ENCODE results near the gene CARS1. TPM values are rescaled to one million over a fixed set of nuclear protein-coding genes. Genes with fewer than 3 reads are reported as not detected.
A peak's percentile ranks its signal among the peaks of the same experiment; 100 is the strongest.

Gene CARS1
- total RNA-seq, 2 donors from 2014 or later: 43.2 to 56.2 TPM

GRCh38 chr11:3091081-3091845, 34.0 kb upstream of the CARS1 start:
- intact Hi-C loops (cut with DNase I, micrococcal nuclease): loop anchor here (2.0 to 5.0 kb wide), 2 partner anchors 54 kb away; no protein-coding TSS in a partner anchor
- DNase-seq (no peak), ATAC-seq (no peak)

- ATAC-seq: no peak
- no peak for DNase-seq
- intact Hi-C loops (cut with DNase I, micrococcal nuclease): loop anchor here (2.0 to 5.0 kb wide), 2 partner anchors 53 kb away; no protein-coding TSS in a partner anchor
Observed at GRCh38 chr11:3090096-3090901, 33.1 kb upstream of the CARS1 start.

- ATAC-seq: no peak
- no peak for DNase-seq
- intact Hi-C loops (cut with DNase I, micrococcal nuclease): loop anchor here (2.0 to 5.0 kb wide), 2 partner anchors 52 to 53 kb away; no protein-coding TSS in a partner anchor
Observed at GRCh38 chr11:3089236-3090061, 32.2 kb upstream of the CARS1 start.

GRCh38 chr11:3088806-3089205, 31.6 kb upstream of the CARS1 start:
- ATAC-seq: no peak
- DNase-seq: no peak
- intact Hi-C loops (cut with DNase I, micrococcal nuclease): no loop called here

- no peak for ATAC-seq
- intact Hi-C loops (cut with DNase I, micrococcal nuclease): no loop called here
- DNase-seq: no peak
Observed at GRCh38 chr11:3087821-3088800, 30.9 kb upstream of the CARS1 start.

GRCh38 chr11:3087373-3087772, 30.1 kb upstream of the CARS1 start:
- ATAC-seq: no peak
- intact Hi-C loops (cut with DNase I, micrococcal nuclease): no loop called here

GRCh38 chr11:3086671-3087150, 29.5 kb upstream of the CARS1 start:
- intact Hi-C loops (cut with DNase I, micrococcal nuclease): no loop called here
- ATAC-seq: peak; percentile 16
- no peak for DNase-seq

More at GRCh38 chr11:3087373-3087772, 30.1 kb upstream of the CARS1 start:
- no peak for DNase-seq

- ATAC-seq: peak; percentile 12
- intact Hi-C loops (cut with DNase I, micrococcal nuclease): no loop called here
- no peak for DNase-seq
Observed at GRCh38 chr11:3086114-3086513, 28.9 kb upstream of the CARS1 start.

GRCh38 chr11:3085052-3085451, 27.8 kb upstream of the CARS1 start:
- DNase-seq: no peak
- peak; percentile 2 for ATAC-seq
- intact Hi-C loops (cut with DNase I, micrococcal nuclease): no loop called here

- no peak for ATAC-seq
- intact Hi-C loops (cut with DNase I, micrococcal nuclease): no loop called here
Observed at GRCh38 chr11:3083321-3083720, 26.1 kb upstream of the CARS1 start.

GRCh38 chr11:3081386-3081751, 24.1 kb upstream of the CARS1 start:
- ATAC-seq (no peak), DNase-seq (no peak)
- intact Hi-C loops (cut with DNase I, micrococcal nuclease): no loop called here

More at GRCh38 chr11:3083321-3083720, 26.1 kb upstream of the CARS1 start:
- no peak for DNase-seq

GRCh38 chr11:3080733-3081385, 23.6 kb upstream of the CARS1 start:
- DNase-seq (no peak), ATAC-seq (no peak)
- intact Hi-C loops (cut with DNase I, micrococcal nuclease): no loop called here

GRCh38 chr11:3080104-3080503, 22.9 kb upstream of the CARS1 start:
- DNase-seq (no peak), ATAC-seq (no peak)
- intact Hi-C loops (cut with DNase I, micrococcal nuclease): no loop called here

- intact Hi-C loops (cut with DNase I, micrococcal nuclease): no loop called here
- ATAC-seq: no peak
- DNase-seq: no peak
Observed at GRCh38 chr11:3077846-3078440, 20.7 kb upstream of the CARS1 start.

- ATAC-seq (peak; percentile 64), DNase-seq (no peak)
- intact Hi-C loops (cut with DNase I, micrococcal nuclease): no loop called here
Observed at GRCh38 chr11:3077189-3077836, 20.1 kb upstream of the CARS1 start.

- peak; percentile 75 for ATAC-seq
- peak in 1 of 2 donors; percentile 59 for DNase-seq
- intact Hi-C loops (cut with DNase I, micrococcal nuclease): no loop called here
Observed at GRCh38 chr11:3074912-3075589, 17.8 kb upstream of the CARS1 start.

Data from left colon (tissue), 2 donors.